Common myeloid progenitor, CD34-positive (primary cell): ENCODE data around the gene POLDIP3.

Experiments
- CTCF ChIA-PET: fragments of 350-600 bp; sonication (Branson Sonifier 250); formaldehyde crosslinking; loops from one replicate; lab custom pipeline; 2021; ENCODE audit warnings: antibody characterized with exemption; lab: Charles Lee
- POLR2A ChIA-PET: fragments of 350-600 bp; sonication (Branson Sonifier 250); formaldehyde crosslinking; loops from one replicate; lab custom pipeline; 2021; ENCODE audit warnings: antibody characterized with exemption; lab: Charles Lee
- DNase-seq, 3 donors: peaks; one replicate each; pipeline versions ENCODE4 v3.0.0 to v3.0.0-alpha.2; 2013
- H3K27ac ChIP-seq, 2 experiments: 1 replicate in 1 of 2; 2 replicates in 1 of 2; pipeline ENCODE4 v1.7.0; 2013; ENCODE audit warnings: inconsistent platforms in 2 of 2, low read length in 2 of 2, mild to moderate bottlenecking in 2 of 2, low read depth in 1 of 2, moderate library complexity in 1 of 2; ENCODE audit not compliant: severe bottlenecking in 2 of 2, insufficient read depth in 1 of 2, poor library complexity in 1 of 2
- H3K27me3 ChIP-seq, 5 experiments: replicated peaks in 2 of 5; 1 replicate in 3 of 5; 2 replicates in 2 of 5; pipeline versions ENCODE4 v1.6.1 to v1.7.0; 2013; ENCODE audit warnings: low read length in 4 of 5, mild to moderate bottlenecking in 2 of 5, moderate library complexity in 2 of 5, inconsistent platforms in 1 of 5; ENCODE audit not compliant: insufficient read depth in 5 of 5, control insufficient read depth in 4 of 5
- H3K36me3 ChIP-seq, 4 experiments: 1 replicate in 2 of 4; 2 replicates in 2 of 4; pipeline versions ENCODE4 v1.6.1 to v1.7.0; 2013; ENCODE audit warnings: low read length in 3 of 4, control low read depth in 1 of 4, mild to moderate bottlenecking in 1 of 4; ENCODE audit not compliant: control insufficient read depth in 4 of 4, insufficient read depth in 4 of 4
- H3K4me1 ChIP-seq, 4 experiments: 1 replicate in 3 of 4; 2 replicates in 1 of 4; pipeline versions ENCODE4 v1.6.1 to v1.7.1; 2013; ENCODE audit warnings: low read length in 3 of 4, mild to moderate bottlenecking in 3 of 4, control low read depth in 1 of 4, inconsistent platforms in 1 of 4, moderate library complexity in 1 of 4; ENCODE audit not compliant: control insufficient read depth in 4 of 4, insufficient read depth in 4 of 4; ENCODE audit errors: control extremely low read depth in 1 of 4
- H3K4me3 ChIP-seq, 7 experiments: 1 replicate in 4 of 7; 2 replicates in 3 of 7; pipeline versions ENCODE4 v1.5.1 to v1.7.0; 2013; ENCODE audit warnings: mild to moderate bottlenecking in 7 of 7, low read length in 6 of 7, moderate library complexity in 6 of 7, inconsistent platforms in 2 of 7, low read depth in 2 of 7, control low read depth in 1 of 7; ENCODE audit not compliant: insufficient read depth in 4 of 7, control insufficient read depth in 1 of 7; ENCODE audit errors: extremely low read depth in 1 of 7
- H3K9me3 ChIP-seq, 5 experiments: 1 replicate in 4 of 5; 2 replicates in 1 of 5; pipeline versions ENCODE4 v1.6.1 to v1.7.1; 2013; ENCODE audit warnings: low read length in 4 of 5, mild to moderate bottlenecking in 2 of 5, inconsistent platforms in 1 of 5, low read depth in 1 of 5, moderate library complexity in 1 of 5; ENCODE audit not compliant: control insufficient read depth in 4 of 5, insufficient read depth in 2 of 5; ENCODE audit errors: control extremely low read depth in 1 of 5
- WGBS: methylation state at CpG from one replicate; pipeline ENCODE4 v1.1.5; 2013; ENCODE audit not compliant: insufficient coverage; 5-methylcytosine and 5-hydroxymethylcytosine counted together

Gene POLDIP3

DNA sequence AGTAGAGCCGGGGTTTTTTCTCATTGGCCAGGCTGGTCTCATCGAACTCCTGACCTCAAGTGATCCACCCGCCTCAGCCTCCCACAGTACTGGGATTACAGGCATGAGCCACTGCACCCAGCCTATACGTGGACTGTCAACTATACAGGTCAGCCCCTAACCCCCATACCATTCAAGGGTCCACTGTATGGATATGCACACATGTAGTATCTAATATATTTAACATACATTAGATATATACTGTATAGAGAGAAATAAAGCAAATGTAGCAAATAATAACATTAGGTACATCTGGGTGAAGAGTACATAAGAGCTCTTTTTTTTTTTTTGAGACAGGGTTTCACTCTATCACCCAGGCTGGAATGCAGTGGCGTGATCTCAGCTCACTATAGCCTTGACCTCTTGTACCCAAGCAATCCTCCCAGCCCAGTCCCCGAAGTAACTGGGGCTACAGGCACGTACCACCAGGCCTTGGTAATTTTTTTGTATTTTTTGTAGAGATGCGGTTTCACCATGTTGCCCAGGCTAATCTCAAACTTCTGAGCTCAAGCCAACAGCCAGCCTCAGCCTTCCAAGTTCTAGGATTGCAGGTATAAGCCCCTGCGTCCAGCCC lies 27.2 kb upstream of the POLDIP3 start:
- no peak for DNase-seq
- POLR2A ChIA-PET = no interaction called here
- Histone ChIP-seq H3K27ac (no peak overlapping the region), H3K4me1 (peaks cover 0 to 50% (median 49%) of the 10 kb centered on the region in 4 experiments), H3K27me3 (no peaks in the 10 kb centered on the region), H3K4me3 (no peak overlapping the region), H3K9me3 (no peaks in the 10 kb centered on the region), H3K36me3 (peaks cover 0 to 7% (median 0%) of the 10 kb centered on the region in 4 experiments)
- WGBS = 100% methylated on average over 7 of the region's 9 CpGs
- CTCF ChIA-PET = interaction anchor here (0.6 to 5.5 kb wide), 4 partner anchors 9 to 25 kb away, joined by 3 to 38 read pairs (median 4); no protein-coding TSS in a partner anchor

DNA sequence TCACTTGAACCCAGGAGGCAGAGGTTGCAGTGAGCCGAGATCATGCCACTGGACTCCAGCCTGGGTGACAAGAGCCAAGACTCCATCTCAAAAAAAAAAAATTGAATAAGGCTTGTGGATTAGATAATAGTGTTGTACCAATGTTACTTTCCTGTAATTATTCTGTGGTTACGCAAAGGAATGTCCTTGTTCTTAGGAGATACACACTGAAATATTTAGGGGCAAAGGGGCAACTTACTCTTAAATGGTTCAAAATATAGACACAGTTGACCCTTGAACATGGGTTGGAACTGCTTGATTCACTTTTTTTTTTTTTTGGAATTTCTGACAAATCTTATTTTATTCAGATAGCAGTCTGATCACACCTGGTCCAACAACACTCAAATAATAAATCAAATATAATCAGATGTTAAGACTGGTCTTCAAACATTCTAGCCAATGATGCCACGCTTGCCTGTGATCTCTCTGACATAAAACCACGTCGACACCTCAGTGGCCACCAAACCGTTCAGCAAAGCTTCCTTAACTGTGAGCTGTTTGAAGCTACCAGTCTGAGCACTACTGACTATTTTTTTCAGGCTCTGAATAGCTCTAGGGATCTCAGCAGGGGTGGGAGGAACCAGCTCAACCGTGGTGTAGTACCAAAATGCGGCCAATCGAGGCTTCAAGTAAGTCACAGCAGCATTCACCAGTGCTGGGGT lies 25.0 kb upstream of the POLDIP3 start:
- Histone ChIP-seq H3K9me3 (no peaks in the 10 kb centered on the region), H3K4me3 (no peak overlapping the region), H3K4me1 (peaks cover 0 to 28% (median 27%) of the 10 kb centered on the region in 4 experiments), H3K27ac (no peak overlapping the region), H3K36me3 (peaks cover 7 to 18% (median 12%) of the 10 kb centered on the region in 4 experiments), H3K27me3 (no peaks in the 10 kb centered on the region)
- POLR2A ChIA-PET = no interaction called here
- no peak for DNase-seq
- CTCF ChIA-PET = interaction anchor here (2.0 to 5.5 kb wide), 2 partner anchors 7 to 18 kb away, joined by 8 to 38 read pairs; no protein-coding TSS in a partner anchor
- 90% methylated on average over 8 of the region's 9 CpGs for WGBS

DNA sequence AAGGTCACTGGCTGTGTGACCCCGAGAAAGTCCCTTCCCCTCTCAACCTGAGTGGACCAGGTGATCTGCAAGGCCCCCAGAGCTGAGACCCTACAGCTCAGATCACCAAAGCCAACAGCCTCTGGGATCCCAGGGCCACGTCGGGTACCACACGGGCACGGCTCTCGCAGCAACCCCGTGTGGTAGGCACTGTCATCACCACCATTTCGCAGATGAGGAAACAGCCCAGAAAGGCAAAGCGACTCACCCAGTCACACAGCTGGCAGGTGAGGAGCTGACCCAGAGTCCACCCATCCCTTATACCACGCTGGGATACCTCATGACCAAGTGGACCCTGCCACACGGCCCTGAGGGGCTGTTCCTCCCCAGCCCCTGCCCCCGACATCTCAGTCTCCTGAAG lies 22.9 kb upstream of the POLDIP3 start:
- H3K36me3 ChIP-seq = peaks cover 7 to 28% (median 23%) of the 10 kb centered on the region in 4 experiments
- CTCF ChIA-PET = interaction anchor here (1.2 to 2.0 kb wide), 4 partner anchors 10 to 26 kb away, joined by 4 to 8 read pairs (median 6); no protein-coding TSS in a partner anchor
- POLR2A ChIA-PET = interaction anchor here (0.6 to 0.9 kb wide), 2 partner anchors 12 to 22 kb away, joined by 3 read pairs; partner anchors contain the start of gene CYB5R3

DNA sequence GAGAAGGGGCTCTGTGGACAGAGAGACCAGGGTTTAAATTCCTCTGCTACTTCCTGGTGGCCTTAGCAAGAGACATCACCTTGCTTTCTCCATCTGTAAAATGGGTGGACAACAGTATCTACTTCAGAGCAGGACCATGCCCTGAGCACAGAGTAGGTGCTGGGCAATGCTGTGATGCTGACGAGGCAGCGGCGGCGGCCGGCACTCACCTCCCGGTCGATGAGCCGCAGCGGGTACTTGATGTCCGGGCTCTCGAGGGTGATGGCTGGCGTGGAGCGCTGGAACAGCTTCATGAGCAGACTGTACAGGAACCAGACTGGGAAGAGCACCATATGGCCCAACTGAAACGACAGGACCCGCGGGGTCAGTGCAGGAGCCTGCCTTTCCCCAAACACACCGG lies 21.8 kb upstream of the POLDIP3 start:
- ChIA-PET CTCF (interaction anchor here (1.3 to 1.4 kb wide), 3 partner anchors 11 to 164 kb away, joined by 3 to 8 read pairs (median 4); no protein-coding TSS in a partner anchor), POLR2A (no interaction called here)
- Histone ChIP-seq H3K9me3 (no peaks in the 10 kb centered on the region), H3K36me3 (peaks cover 9 to 39% (median 33%) of the 10 kb centered on the region in 4 experiments), H3K4me1 (no peaks in the 10 kb centered on the region), H3K27me3 (no peaks in the 10 kb centered on the region), H3K4me3 (no peak overlapping the region), H3K27ac (no peak overlapping the region)
- 98% methylated on average over 17 of the region's 17 CpGs for WGBS
- DNase-seq = no peak

More for the DNA sequence above, 22.9 kb upstream of the POLDIP3 start:
- H3K4me3 ChIP-seq = no peak overlapping the region
- no peaks in the 10 kb centered on the region for H3K27me3 ChIP-seq
- WGBS = 93% methylated on average over 10 of the region's 12 CpGs
- H3K4me1 ChIP-seq = peaks cover 0 to 7% (median 6%) of the 10 kb centered on the region in 4 experiments
- no peak for DNase-seq
- no peak overlapping the region for H3K27ac ChIP-seq
- H3K9me3 ChIP-seq = no peaks in the 10 kb centered on the region

DNA sequence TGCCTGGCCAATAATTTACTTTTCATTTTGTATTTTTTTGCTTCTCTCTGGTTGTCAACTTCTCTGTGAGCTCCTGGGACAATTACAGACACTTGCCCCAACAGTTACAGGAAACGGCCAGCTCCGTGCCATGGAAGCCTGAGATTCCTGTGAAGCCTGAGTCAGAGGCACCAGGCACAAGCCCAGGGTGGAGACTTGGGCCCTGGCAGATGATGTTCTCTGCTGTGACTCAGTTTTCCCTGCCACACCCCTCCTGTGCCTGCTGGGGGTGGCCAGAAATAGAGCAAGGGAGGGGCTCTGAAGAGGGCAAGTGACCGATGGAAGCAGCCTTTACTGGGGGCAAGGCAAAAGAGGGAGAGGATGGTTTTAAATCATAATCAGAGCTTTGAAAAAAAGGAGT lies 20.8 kb upstream of the POLDIP3 start:
- POLR2A ChIA-PET = no interaction called here
- CTCF ChIA-PET = interaction anchor here (1.0 to 1.3 kb wide), 2 partner anchors 9 to 11 kb away, joined by 3 read pairs; no protein-coding TSS in a partner anchor

DNA sequence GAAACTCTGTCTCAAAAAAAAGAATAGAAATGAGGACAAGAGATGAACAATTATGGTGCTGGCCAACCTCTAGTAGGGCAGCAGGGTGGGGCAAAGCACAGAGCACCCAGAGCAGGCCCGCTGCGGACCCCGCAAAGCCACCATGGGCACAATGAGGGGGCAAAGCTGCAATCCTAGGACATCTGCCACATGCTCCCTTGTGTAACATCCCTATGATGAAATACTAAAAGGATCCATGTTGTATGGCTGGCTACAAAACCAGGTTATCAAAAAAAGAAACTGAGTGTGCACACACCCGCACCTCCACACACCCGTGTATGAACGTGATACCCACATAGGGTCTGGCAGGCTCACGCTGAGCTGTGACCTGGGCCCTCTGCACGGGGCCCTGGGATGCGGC lies 18.3 kb upstream of the POLDIP3 start:
- H3K36me3 ChIP-seq = peaks cover 9 to 72% (median 57%) of the 10 kb centered on the region in 4 experiments
- no peak overlapping the region for H3K4me3 ChIP-seq
- no peaks in the 10 kb centered on the region for H3K27me3 ChIP-seq
- 96% methylated on average over 8 of the region's 9 CpGs for WGBS
- no peak for DNase-seq
- CTCF ChIA-PET = interaction anchor here (1.3 to 3.1 kb wide), 4 partner anchors 9 to 11 kb away, joined by 4 to 16 read pairs (median 4); no protein-coding TSS in a partner anchor
- H3K27ac ChIP-seq = no peak overlapping the region
- no peaks in the 10 kb centered on the region for H3K9me3 ChIP-seq
- no peaks in the 10 kb centered on the region for H3K4me1 ChIP-seq
- POLR2A ChIA-PET = no interaction called here

More for the DNA sequence above, 20.8 kb upstream of the POLDIP3 start:
- Histone ChIP-seq H3K27me3 (no peaks in the 10 kb centered on the region), H3K9me3 (no peaks in the 10 kb centered on the region), H3K36me3 (peaks cover 9 to 48% (median 42%) of the 10 kb centered on the region in 4 experiments), H3K27ac (no peak overlapping the region), H3K4me1 (no peaks in the 10 kb centered on the region), H3K4me3 (no peak overlapping the region)
- no peak for DNase-seq
- WGBS = 100% methylated on average over 2 of the region's 3 CpGs
